GM21390 (cell line): ENCODE measurements around the gene JPH3.

ENCODE experiments used
- ATAC-seq: cut with Tn5 transposase; IDR thresholded peaks from one replicate; pipeline ENCODE4 v1.9.1; 2021; ENCODE audit not compliant: unreplicated experiment

JPH3 gene

DNA sequence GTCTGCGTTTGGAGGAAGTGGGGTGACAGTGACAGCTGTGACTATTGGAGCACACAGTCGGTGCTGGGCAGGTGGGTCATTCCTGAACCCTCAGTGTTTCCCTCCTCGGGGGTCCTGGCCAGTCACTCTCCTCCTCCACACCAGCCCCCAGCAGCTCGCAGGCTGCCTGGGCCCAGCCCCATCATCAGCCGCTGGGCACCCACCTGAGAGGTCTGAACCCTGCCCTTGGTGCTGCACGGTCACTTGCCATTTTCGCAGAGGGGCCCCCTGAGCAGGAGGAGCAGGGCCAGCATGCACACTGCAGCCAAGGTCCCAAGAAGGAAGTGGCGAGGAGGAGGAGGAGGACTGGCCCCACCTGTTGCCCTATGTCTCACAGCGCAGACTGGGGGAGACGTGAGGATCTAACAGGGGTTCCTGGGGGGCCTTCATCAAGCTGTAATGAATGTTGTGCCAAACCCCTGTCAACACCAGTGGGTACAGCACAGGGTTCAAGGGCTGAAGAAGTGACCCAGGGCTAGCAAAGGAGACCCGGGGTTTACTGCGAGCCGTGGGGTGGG lies 23.0 kb downstream of the JPH3 start:
- no peak for ATAC-seq

DNA sequence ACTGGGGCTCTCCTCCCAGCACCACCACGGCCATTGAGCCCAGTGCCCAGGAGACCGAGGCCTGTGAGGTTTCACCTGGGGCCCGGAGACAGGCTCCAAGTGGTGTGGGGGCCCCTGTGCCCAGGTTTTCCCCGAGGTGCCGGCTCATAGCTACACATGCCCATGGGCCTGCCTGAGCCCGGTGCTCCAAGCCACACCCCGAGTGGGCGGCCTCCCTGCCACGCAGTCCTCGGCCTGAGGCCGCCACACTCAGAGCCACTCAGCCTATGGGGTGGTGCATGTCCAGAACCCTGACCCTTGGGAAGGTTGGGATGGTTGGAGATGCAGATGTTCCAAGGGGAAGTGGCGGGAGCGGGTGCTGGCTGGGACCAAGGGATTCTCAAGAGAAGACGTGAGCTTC lies 24.1 kb downstream of the JPH3 start:
- ATAC-seq: no peak

GRCh38 chr16:87626905-87627304 lies 24.6 kb downstream of the JPH3 start:
- no peak for ATAC-seq

- no peak for ATAC-seq
These were observed 25.4 kb downstream of the JPH3 start for GRCh38 chr16:87627542-87628245.

- ATAC-seq: no peak
These were observed 26.1 kb downstream of the JPH3 start for GRCh38 chr16:87628246-87628923.

DNA sequence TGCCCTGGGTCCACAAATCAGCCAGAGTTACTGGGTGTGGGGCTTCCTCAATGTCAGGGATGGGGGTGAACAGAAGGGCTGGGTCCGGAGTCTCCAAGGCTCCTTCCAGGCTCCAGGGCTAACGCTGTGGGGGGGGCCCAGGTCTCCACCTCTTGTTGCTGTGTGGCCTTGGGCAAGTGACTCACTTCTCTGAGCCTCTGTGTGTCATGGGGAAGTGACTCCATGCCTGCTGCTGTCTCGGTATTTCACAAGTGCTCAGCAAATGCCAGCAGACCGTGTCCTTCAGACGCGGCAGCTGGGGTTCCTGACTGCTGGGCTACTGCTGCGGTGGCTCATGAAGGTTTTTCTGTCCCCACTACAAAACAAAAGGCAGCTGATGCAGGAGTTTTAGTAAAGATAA lies 26.6 kb downstream of the JPH3 start:
- no peak for ATAC-seq

DNA sequence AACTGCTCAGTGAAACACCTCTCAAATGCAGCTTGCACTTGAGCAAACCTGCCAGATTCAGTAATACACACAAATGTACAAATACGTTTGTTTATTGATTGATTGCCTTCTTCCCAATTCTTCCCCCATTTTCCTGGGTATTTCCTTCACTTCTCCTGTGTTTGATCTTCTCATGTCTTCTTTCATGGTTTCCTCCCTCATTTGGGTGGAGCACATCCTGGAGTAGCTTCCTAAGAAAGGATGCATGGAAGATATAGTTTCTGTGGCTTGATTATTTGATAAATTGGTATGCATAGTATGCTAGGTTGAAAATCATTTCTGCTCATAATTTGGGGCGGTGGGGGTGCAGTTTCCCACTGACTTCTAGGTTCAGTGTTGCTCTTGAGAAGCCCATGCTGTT lies 28.8 kb downstream of the JPH3 start:
- ATAC-seq: no peak

DNA sequence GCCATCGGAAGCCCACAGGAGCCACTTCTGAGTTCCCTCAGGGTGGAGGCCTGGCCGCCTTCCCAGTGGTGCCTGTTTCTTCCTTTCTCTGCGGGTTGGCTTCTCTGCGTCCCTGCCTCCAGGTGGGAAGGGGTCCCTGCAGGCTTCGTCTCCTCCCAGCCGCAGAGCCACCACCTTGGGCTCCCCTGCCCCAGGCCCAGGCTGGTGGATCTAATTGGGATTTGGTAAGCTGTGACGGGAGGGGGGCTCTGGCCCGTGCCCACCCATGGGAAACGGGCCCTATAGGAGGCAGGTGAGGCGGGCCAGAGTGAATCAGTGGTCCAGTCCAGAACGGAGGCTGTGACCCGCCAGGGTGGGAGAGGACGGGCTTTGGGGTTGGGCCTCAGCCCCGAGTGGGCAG lies 32.1 kb downstream of the JPH3 start:
- ATAC-seq: no peak

DNA sequence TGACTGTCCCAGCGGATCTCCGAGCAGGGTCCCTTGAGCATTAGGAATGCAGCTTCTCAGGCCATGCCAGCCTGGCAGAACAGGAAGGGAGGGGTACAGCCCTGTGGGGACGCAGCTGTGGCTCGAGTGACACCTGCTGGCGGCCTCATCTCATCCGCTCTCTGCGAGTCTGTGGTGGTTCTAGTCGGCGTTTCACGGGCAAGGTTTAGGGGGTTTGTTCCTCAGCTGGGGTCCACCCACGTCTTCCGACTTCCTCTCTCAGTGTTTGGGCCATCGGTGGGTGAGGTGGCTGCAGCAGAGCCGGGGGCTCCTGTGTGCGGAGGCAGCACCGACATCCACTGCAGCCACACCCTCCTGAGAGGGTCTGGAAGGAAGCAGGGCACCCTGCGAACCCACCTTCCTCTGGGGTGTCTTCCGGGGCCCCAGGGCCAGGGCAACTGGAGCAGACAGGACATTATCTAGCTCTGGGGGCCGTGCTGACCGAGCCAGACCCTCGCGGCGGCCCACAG lies 33.3 kb downstream of the JPH3 start:
- ATAC-seq: no peak

- ATAC-seq: no peak
These were observed 33.9 kb downstream of the JPH3 start for GRCh38 chr16:87636050-87636684.

DNA sequence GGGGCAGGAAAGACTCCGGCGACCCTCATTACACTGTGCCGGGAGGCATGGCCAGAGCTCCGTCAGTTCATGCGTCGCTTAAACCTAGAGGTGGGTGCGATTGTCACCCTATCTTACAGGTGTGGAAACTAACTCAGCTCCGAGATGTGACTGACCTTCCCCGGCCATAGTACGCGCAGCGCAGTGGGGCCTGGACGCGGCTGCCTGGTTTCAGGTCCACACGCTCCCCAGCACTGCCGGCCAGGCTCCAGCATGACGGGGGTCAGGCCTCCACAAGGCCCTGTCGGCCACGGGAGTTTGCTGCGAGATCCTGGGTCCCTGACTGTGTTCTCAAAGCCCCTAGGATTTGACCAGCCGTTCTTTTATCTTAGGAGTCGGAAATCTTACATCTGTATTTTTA lies 34.4 kb downstream of the JPH3 start:
- no peak for ATAC-seq

- no peak for ATAC-seq
These were observed 35.0 kb downstream of the JPH3 start for GRCh38 chr16:87637357-87637756.

DNA sequence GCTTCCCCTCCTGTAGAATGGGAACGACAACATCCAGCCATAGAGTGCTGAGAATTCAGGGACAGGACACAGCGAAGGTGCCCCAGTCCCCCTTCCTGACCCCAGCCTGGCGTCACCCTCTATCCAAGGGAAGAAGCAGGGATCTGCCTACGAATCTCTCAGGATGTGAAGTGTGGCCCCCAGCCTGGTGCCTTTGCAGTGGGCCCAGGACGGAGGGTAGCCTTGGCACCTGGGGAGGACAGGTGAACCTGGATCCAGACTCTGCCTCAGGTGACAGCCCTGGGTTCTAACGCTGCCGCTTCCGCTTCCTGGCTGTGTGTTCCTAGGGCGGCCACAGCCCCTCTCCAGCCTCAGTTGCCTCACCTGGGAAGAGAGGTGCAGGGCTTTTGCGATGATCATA lies 36.4 kb downstream of the JPH3 start:
- ATAC-seq: no peak

GRCh38 chr16:87641721-87642120 lies 39.4 kb downstream of the JPH3 start:
- ATAC-seq: no peak

- no peak for ATAC-seq
These were observed 40.2 kb downstream of the JPH3 start for GRCh38 chr16:87642491-87642890.

DNA sequence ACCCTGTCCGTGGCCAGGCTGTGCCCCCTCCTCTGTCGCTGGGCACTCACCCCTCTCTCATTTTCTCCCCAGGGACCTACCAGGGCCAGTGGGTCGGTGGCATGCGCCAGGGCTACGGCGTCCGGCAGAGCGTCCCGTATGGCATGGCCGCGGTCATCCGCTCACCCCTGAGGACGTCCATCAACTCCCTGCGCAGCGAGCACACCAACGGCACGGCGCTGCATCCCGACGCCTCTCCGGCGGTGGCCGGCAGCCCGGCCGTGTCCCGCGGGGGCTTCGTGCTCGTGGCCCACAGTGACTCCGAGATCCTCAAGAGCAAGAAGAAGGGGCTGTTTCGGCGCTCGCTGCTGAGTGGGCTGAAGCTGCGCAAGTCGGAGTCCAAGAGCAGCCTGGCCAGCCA lies 41.9 kb downstream of the JPH3 start:
- no peak for ATAC-seq

DNA sequence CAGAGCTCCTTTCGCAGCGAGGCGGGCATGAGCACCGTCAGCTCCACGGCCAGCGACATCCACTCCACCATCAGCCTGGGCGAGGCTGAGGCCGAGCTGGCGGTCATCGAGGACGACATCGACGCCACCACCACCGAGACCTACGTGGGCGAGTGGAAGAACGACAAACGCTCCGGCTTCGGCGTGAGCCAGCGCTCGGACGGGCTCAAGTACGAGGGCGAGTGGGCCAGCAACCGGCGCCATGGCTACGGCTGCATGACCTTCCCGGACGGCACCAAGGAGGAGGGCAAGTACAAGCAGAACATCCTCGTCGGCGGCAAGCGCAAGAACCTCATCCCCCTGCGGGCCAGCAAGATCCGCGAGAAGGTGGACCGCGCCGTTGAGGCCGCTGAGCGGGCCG lies 42.3 kb downstream of the JPH3 start:
- ATAC-seq: no peak

GRCh38 chr16:87645802-87646201 lies 43.5 kb downstream of the JPH3 start:
- ATAC-seq: no peak

DNA sequence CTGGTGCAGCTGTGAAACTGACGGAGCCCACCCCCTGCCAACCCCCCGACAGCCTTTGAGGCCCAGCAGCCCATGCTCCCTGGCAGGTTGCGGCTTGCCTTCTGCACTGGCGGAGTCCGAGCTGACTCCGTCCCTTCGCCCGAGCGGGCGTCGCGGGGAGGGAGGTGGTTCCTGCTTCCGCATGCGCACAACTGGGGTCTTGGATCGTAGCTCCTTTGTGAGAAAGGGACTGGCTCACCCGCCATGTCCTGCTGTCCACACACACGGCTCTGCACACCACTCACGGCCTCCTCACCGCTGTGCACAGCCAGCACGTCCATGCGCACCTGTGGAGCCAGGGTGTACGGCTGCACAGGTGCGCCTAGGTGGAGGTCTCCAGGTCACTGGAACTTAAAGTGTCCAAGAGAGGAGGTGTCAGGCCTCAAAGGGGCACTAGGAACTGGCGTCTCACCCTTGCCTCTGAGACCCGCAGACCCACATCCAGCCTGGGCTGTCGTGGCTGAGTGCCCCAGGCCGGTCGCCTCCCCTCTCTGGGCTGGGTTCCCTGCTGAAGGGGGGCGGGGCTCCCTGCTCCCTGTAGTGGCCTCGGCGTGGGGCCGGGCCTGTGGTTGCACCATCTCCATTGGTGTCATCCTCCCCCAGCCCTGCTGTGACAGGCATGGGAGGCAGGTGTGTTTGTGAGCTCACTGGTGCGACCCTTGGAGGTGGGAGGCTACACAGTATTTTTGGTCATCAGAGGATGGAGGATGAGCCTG lies 45.3 kb downstream of the JPH3 start:
- ATAC-seq: no peak

GRCh38 chr16:87648236-87648635 lies 45.9 kb downstream of the JPH3 start:
- ATAC-seq: no peak
